Ascending aorta (tissue), 2 donors: ENCODE measurements around the gene IRF2BP1. TPM values are rescaled to one million over a fixed set of nuclear protein-coding genes. Genes with fewer than 3 reads are reported as not detected.
"Not testable (repeated sequence)": the region's sequence is repeated elsewhere in the genome, so short reads cannot be mapped to it uniquely, and the experiment has no call there.

Source experiments
- DNase-seq, 2 donors: peaks; one replicate each; pipeline ENCODE4 v3.0.0-alpha.2; 2019; ENCODE audit warnings: low spot score in 2 of 2
- H3K27ac ChIP-seq, 2 donors: fragments of 200-600 bp; sonication (generic); one replicate each; pipeline ENCODE4 v1.5.1; 2016 to 2017; ENCODE audit warnings: mild to moderate bottlenecking in 1 of 2
- H3K27me3 ChIP-seq: fragments of 200-600 bp; sonication (generic); one replicate; pipeline ENCODE4 v1.5.1; 2017
- H3K36me3 ChIP-seq, 2 donors: fragments of 200-600 bp; sonication (generic); one replicate each; pipeline ENCODE4 v1.5.1; 2016
- H3K4me1 ChIP-seq, 2 donors: fragments of 200-600 bp; sonication (generic); one replicate each; pipeline ENCODE4 v1.5.1; 2016 to 2017; ENCODE audit warnings: mild to moderate bottlenecking in 1 of 2
- H3K4me3 ChIP-seq, 2 donors: fragments of 200-600 bp; sonication (generic); one replicate each; pipeline ENCODE4 v1.5.1; 2016 to 2017; ENCODE audit warnings: mild to moderate bottlenecking in 1 of 2
- H3K9me3 ChIP-seq, 2 donors: fragments of 200-600 bp; sonication (generic); one replicate each; pipeline ENCODE4 v1.5.1; 2016
- CTCF ChIP-seq, 3 experiments: fragments of 200-600 bp in 2 of 3; fragments of 450-650 bp in 1 of 3; sonication (generic) in 2 of 3; IDR thresholded peaks; one replicate each; pipeline ENCODE4 v1.5.1; 2016 to 2019; ENCODE audit warnings: antibody characterized with exemption in 3 of 3, mild to moderate bottlenecking in 1 of 3, moderate library complexity in 1 of 3
- intact Hi-C: fragments of 100-400 bp; cut with DNase I; formaldehyde crosslinking; loops from one replicate; pipeline ENCODE4 v1.15.1; 2023
- total RNA-seq: library from RNA; depleted of rRNA; stranded (reverse); fragments of >200 nt; gene quantifications from one replicate; pipeline ENCODE4 v1.1.0, GENCODE V29; 2016

IRF2BP1 gene
- total RNA-seq, 1 donor from 2014 or later: 45.7 TPM

GRCh38 chr19:45901432-45901911 is 15.5 kb upstream of the IRF2BP1 start:
- peak in 1 of 2 donors; percentile 78 for DNase-seq
- intact Hi-C loops: no loop called here
- H3K4me1 ChIP-seq: peaks cover 7 to 9% of the 10 kb centered on the region in 2 donors
- no peak overlapping the region for H3K27ac ChIP-seq
- no peak for TF ChIP-seq CTCF (IDR thresholded peaks at IDR 0.05)
- H3K4me3 ChIP-seq: peak overlapping the region; percentile 72 to 86
- H3K36me3 ChIP-seq: peaks cover 16 to 18% of the 10 kb centered on the region in 2 donors
- no peaks in the 10 kb centered on the region for H3K9me3 ChIP-seq
- no peaks in the 10 kb centered on the region for H3K27me3 ChIP-seq

GRCh38 chr19:45900738-45901431 is 14.9 kb upstream of the IRF2BP1 start:
- Histone ChIP-seq H3K9me3 (no peaks in the 10 kb centered on the region), H3K27ac (no peak overlapping the region), H3K36me3 (peaks cover 18 to 22% of the 10 kb centered on the region in 2 donors), H3K4me3 (peak overlapping the region; percentile 72 to 86), H3K27me3 (no peaks in the 10 kb centered on the region), H3K4me1 (peaks cover 7 to 9% of the 10 kb centered on the region in 2 donors)
- intact Hi-C loops: no loop called here
- no peak for DNase-seq
- no peak for TF ChIP-seq CTCF (IDR thresholded peaks at IDR 0.05)

- Histone ChIP-seq H3K9me3 (no peaks in the 10 kb centered on the region), H3K4me1 (peaks cover 7 to 9% of the 10 kb centered on the region in 2 donors), H3K27me3 (no peaks in the 10 kb centered on the region), H3K27ac (no peak overlapping the region), H3K36me3 (peaks cover 22 to 31% of the 10 kb centered on the region in 2 donors), H3K4me3 (no peak overlapping the region)
- TF ChIP-seq CTCF (IDR thresholded peaks at IDR 0.05): no peak
- intact Hi-C loops: no loop called here
- DNase-seq: no peak
Observed at GRCh38 chr19:45899919-45900589, 14.1 kb upstream of the IRF2BP1 start.

- Histone ChIP-seq H3K27me3 (no peaks in the 10 kb centered on the region), H3K4me1 (peaks cover 7 to 9% of the 10 kb centered on the region in 2 donors), H3K27ac (no peak overlapping the region), H3K4me3 (no peak overlapping the region), H3K36me3 (peaks cover 22 to 33% of the 10 kb centered on the region in 2 donors), H3K9me3 (no peaks in the 10 kb centered on the region)
- no peak for DNase-seq
- no peak for TF ChIP-seq CTCF (IDR thresholded peaks at IDR 0.05)
- intact Hi-C loops: no loop called here
Observed at GRCh38 chr19:45899253-45899652, 13.3 kb upstream of the IRF2BP1 start.

- no peak for TF ChIP-seq CTCF (IDR thresholded peaks at IDR 0.05)
- Histone ChIP-seq H3K27me3 (no peaks in the 10 kb centered on the region), H3K9me3 (no peaks in the 10 kb centered on the region), H3K36me3 (peaks cover 22 to 33% of the 10 kb centered on the region in 2 donors), H3K4me1 (peaks cover 7 to 9% of the 10 kb centered on the region in 2 donors), H3K4me3 (no peak overlapping the region), H3K27ac (no peak overlapping the region)
- intact Hi-C loops: no loop called here
- no peak for DNase-seq
Observed at GRCh38 chr19:45897261-45897812, 11.4 kb upstream of the IRF2BP1 start.

- intact Hi-C loops: not testable (repeated sequence)
- H3K36me3 ChIP-seq: peaks cover 22 to 33% of the 10 kb centered on the region in 2 donors
Observed at GRCh38 chr19:45895983-45896599, 10.2 kb upstream of the IRF2BP1 start.

More at GRCh38 chr19:45895983-45896599, 10.2 kb upstream of the IRF2BP1 start:
- not testable (repeated sequence) for H3K27me3 ChIP-seq, H3K4me1 ChIP-seq, H3K27ac ChIP-seq, H3K9me3 ChIP-seq, DNase-seq, H3K4me3 ChIP-seq
